GM12878 (cell line): ENCODE data around the gene DUSP22. TPM values are rescaled to one million over a fixed set of nuclear protein-coding genes. Genes with fewer than 3 reads are reported as not detected.

ENCODE experiments used
- ASH2L ChIP-seq: fragments of 300-600, 200-600 bp; sonication (generic); IDR thresholded peaks from 2 replicates; pipeline ENCODE4 v1.6.1; 2017; ENCODE audit warnings: low read depth, mild to moderate bottlenecking, borderline replicate concordance
- BHLHE40 ChIP-seq, 2 experiments: fragments of 450-650 bp in 1 of 2; IDR thresholded peaks; 2 replicates each; pipeline ENCODE4 v1.6.1; 2011 to 2017; ENCODE audit warnings: low read depth in 2 of 2, borderline replicate concordance in 1 of 2, improper control_type of control experiment in 1 of 2, low read length in 1 of 2, mild to moderate bottlenecking in 1 of 2
- CBFB ChIP-seq: IDR thresholded peaks from 2 replicates; pipeline ENCODE4 v1.6.1; 2016; ENCODE audit warnings: antibody characterized with exemption, low read depth
- EED ChIP-seq: sonication (generic); IDR thresholded peaks from 2 replicates; pipeline ENCODE4 v1.6.1; 2016; ENCODE audit warnings: antibody characterized with exemption, low read depth
- FOS ChIP-seq: IDR thresholded peaks from 3 replicates; pipeline ENCODE4 v1.6.1; 2011; ENCODE audit warnings: borderline replicate concordance; ENCODE audit not compliant: insufficient read length; ENCODE audit errors: extremely low read depth
- HDAC2 ChIP-seq: fragments of 200-600 bp; sonication (generic); IDR thresholded peaks from 2 replicates; pipeline ENCODE4 v1.6.1; 2017
- IRF4 ChIP-seq: IDR thresholded peaks from 2 replicates; pipeline ENCODE4 v1.6.1; 2011; ENCODE audit warnings: low read depth, low read length
- NFYB ChIP-seq: IDR thresholded peaks from 2 replicates; pipeline ENCODE4 v1.6.1; 2011; ENCODE audit warnings: low read depth, mild to moderate bottlenecking, low read length, improper control_type of control experiment, moderate library complexity; ENCODE audit not compliant: insufficient read depth
- NKRF ChIP-seq: fragments of 450-650 bp; conservative IDR thresholded peaks from 2 replicates; pipeline ENCODE4 v1.6.1; 2017; ENCODE audit warnings: mild to moderate bottlenecking, moderate library complexity
- PAX8 ChIP-seq: fragments of 450-650 bp; IDR thresholded peaks from 2 replicates; pipeline ENCODE4 v1.6.1; 2017; ENCODE audit warnings: mild to moderate bottlenecking, moderate library complexity
- PRDM15 ChIP-seq: fragments of 450-650 bp; formaldehyde crosslinking; IDR thresholded peaks from 2 replicates; pipeline ENCODE4 v1.4.0; 2020; ENCODE audit warnings: mild to moderate bottlenecking, moderate library complexity
- RELA ChIP-seq: fragments of 450-650 bp; IDR thresholded peaks from 2 replicates; pipeline ENCODE4 v1.8.0; 2014; ENCODE audit warnings: borderline replicate concordance; ENCODE audit not compliant: partially characterized antibody
- SKIL ChIP-seq: fragments of 450-650 bp; IDR thresholded peaks from 2 replicates; pipeline ENCODE4 v1.6.1; 2017; ENCODE audit warnings: mild to moderate bottlenecking, low read depth, inconsistent platforms; ENCODE audit not compliant: poor library complexity, severe bottlenecking
- TARDBP ChIP-seq: IDR thresholded peaks from 2 replicates; pipeline ENCODE4 v1.6.1; 2016; ENCODE audit warnings: borderline replicate concordance
- USF1 ChIP-seq: IDR thresholded peaks from 2 replicates; pipeline ENCODE4 v1.6.1; 2011; ENCODE audit warnings: borderline replicate concordance, low read depth, mild to moderate bottlenecking, moderate library complexity, mixed read lengths, low read length; ENCODE audit not compliant: insufficient read depth; ENCODE audit errors: extremely low read length
- ZBTB33 ChIP-seq: fragments of 450-650 bp; IDR thresholded peaks from 2 replicates; pipeline ENCODE4 v1.6.1; 2017; ENCODE audit warnings: mild to moderate bottlenecking
- ZNF24 ChIP-seq: fragments of 450-650 bp; IDR thresholded peaks from 2 replicates; pipeline ENCODE4 v1.6.1; 2017; ENCODE audit warnings: antibody characterized with exemption, mild to moderate bottlenecking
- polyA plus RNA-seq, 11 experiments: library from polyadenylated mRNA; depleted of rRNA in 4 of 11; unstranded in 6 of 11; stranded (reverse) in 5 of 11; fragments of >200 nt; fragmentation: Nextera tagmentation in 4 of 11; fragmentation: Illumina TruSeq in 1 of 11; extraction: Ambion mirVana in 4 of 11; extraction: Trizol in 1 of 11; gene quantifications; 1 replicate in 1 of 11; 2 replicates in 10 of 11; pipeline versions ENCODE4 v1.2.1 to v1.2.3, GENCODE V29; 2011 to 2016; ENCODE audit warnings: inconsistent platforms in 2 of 11, missing spikeins in 2 of 11, low read depth in 1 of 11
- total RNA-seq, 4 experiments: library from RNA; depleted of rRNA in 3 of 4; stranded (reverse); fragments of >200 nt in 3 of 4; fragmentation: Illumina TruSeq in 1 of 4; extraction: Trizol in 1 of 4; gene quantifications; 2 replicates each; pipeline versions ENCODE4 v1.2.1 to v1.2.3, GENCODE V29; 2013 to 2021

DUSP22 gene
- total and polyA plus RNA-seq, 10 of the 15 experiments (the other 5 are each of a cell fraction or from before 2014, with no cell fraction given): 78.9 to 156 (median 107) TPM

GRCh38 chr6:290111-290922, 2.0 kb upstream of the DUSP22 start (continued):
- TF ChIP-seq PAX8 (no peak), USF1 (no peak), CBFB (no peak), ZBTB33 (no peak), IRF4 (0 out of 2 replicates have a peak, but pooled peaks have one; percentile 23), TARDBP (no peak), ZNF24 (no peak), ASH2L (no peak), NKRF (no peak), EED (peak; percentile 82), PRDM15 (CRISPR knock-in tag) (no peak), NFYB (0 out of 2 replicates have a peak, but pooled peaks have one; percentile 57), HDAC2 (no peak), RELA (peak; percentile 31), BHLHE40 (IDR thresholded peaks at IDR 0.05; ENCODE audit: borderline replicate concordance in 1 of 2, low read depth in 2 of 2, low read length in 1 of 2) (0 out of 4 replicates have a peak, but pooled peaks of 1 of the 2 experiments have one; percentile 4), SKIL (peak; percentile 45), FOS (no peak)
